Measurements from ENCODE around the gene UTS2B.

- TF ChIP-seq FOSL1 (CRISPR knock-in tag; IDR thresholded peaks at IDR 0.05; ENCODE audit: borderline replicate concordance) (no peak), MAZ (IDR thresholded peaks at IDR 0.05; ENCODE audit: borderline replicate concordance, low read depth, low read length) (no peak), MAZ (CRISPR knock-in tag; IDR thresholded peaks at IDR 0.05; ENCODE audit: low read depth) (no peak), ZBTB33 (CRISPR knock-in tag; IDR thresholded peaks at IDR 0.05) (no peak)
These were observed 29.9 kb downstream of the UTS2B start for GRCh38 chr3:191300422-191300821.
